HepG2 (cell line): ENCODE data around the gene POU3F1.

ENCODE experiments used
- GABPB1 ChIP-seq: IDR thresholded peaks from 2 replicates; pipeline ENCODE4 v1.6.1; 2016; ENCODE audit warnings: mild to moderate bottlenecking, missing genetic modification reagents, moderate library complexity, missing compliant biosample characterization
- GTF2F1 ChIP-seq: fragments of 150-350 bp; IDR thresholded peaks from 2 replicates; pipeline ENCODE4 v1.6.1; 2014; ENCODE audit warnings: low read length
- JUN ChIP-seq: sonication (generic); formaldehyde crosslinking; IDR thresholded peaks from 2 replicates; pipeline ENCODE4 v1.4.0; 2020; ENCODE audit warnings: mild to moderate bottlenecking, missing genetic modification reagents
- NFRKB ChIP-seq: fragments of 450-650 bp; IDR thresholded peaks from 2 replicates; pipeline ENCODE4 v1.6.1; 2017
- NPAS2 ChIP-seq: sonication (generic); formaldehyde crosslinking; IDR thresholded peaks from 2 replicates; pipeline ENCODE4 v1.8.0; 2022; ENCODE audit warnings: mild to moderate bottlenecking, missing genetic modification reagents, borderline replicate concordance
- NR2C2 ChIP-seq: sonication (generic); formaldehyde crosslinking; IDR thresholded peaks from 2 replicates; pipeline ENCODE4 v1.4.0; 2020; ENCODE audit warnings: missing genetic modification reagents, mild to moderate bottlenecking, moderate library complexity, borderline replicate concordance
- NR3C1 ChIP-seq: sonication (generic); formaldehyde crosslinking; IDR thresholded peaks from 2 replicates; pipeline ENCODE4 v1.4.0; 2020; ENCODE audit warnings: missing genetic modification reagents
- POLR2A ChIP-seq, 2 experiments: IDR thresholded peaks; 2 replicates each; pipeline ENCODE4 v1.6.1; 2011; ENCODE audit warnings: low read depth in 2 of 2, low read length in 2 of 2, mild to moderate bottlenecking in 1 of 2, moderate library complexity in 1 of 2; ENCODE audit not compliant: insufficient read depth in 1 of 2
- SP2 ChIP-seq: sonication (generic); formaldehyde crosslinking; IDR thresholded peaks from 2 replicates; pipeline ENCODE4 v1.5.1; 2020; ENCODE audit warnings: mild to moderate bottlenecking, missing genetic modification reagents
- TP53 ChIP-seq: sonication (generic); formaldehyde crosslinking; conservative IDR thresholded peaks from 2 replicates; pipeline ENCODE4 v1.4.0; 2020; ENCODE audit warnings: missing genetic modification reagents
- ZMYM2 ChIP-seq: sonication (generic); formaldehyde crosslinking; IDR thresholded peaks from 2 replicates; pipeline ENCODE4 v1.8.0; 2022; ENCODE audit warnings: mild to moderate bottlenecking, missing genetic modification reagents
- ZNF274 ChIP-seq: sonication (generic); formaldehyde crosslinking; IDR thresholded peaks from 2 replicates; pipeline ENCODE4 v1.5.1; 2020; ENCODE audit warnings: mild to moderate bottlenecking, missing genetic modification reagents
- ZNF589 ChIP-seq: sonication (generic); formaldehyde crosslinking; conservative IDR thresholded peaks from 2 replicates; pipeline ENCODE4 v1.8.0; 2022; ENCODE audit warnings: mild to moderate bottlenecking, moderate library complexity, missing genetic modification reagents
- ZNF75D ChIP-seq: sonication (generic); formaldehyde crosslinking; IDR thresholded peaks from 2 replicates; pipeline ENCODE4 v1.8.1; 2023; ENCODE audit warnings: missing genetic modification reagents, mild to moderate bottlenecking, borderline replicate concordance

- TF ChIP-seq POLR2A (IDR thresholded peaks at IDR 0.05; ENCODE audit: insufficient read depth in 1 of 2, low read depth in 2 of 2, low read length in 2 of 2) (no peak), ZMYM2 (CRISPR knock-in tag) (no peak), GABPB1 (CRISPR knock-in tag) (0 out of 2 replicates have a peak, but pooled peaks have one; percentile 5), SP2 (CRISPR knock-in tag) (no peak), NPAS2 (CRISPR knock-in tag) (no peak), NR3C1 (CRISPR knock-in tag) (no peak), ZNF274 (CRISPR knock-in tag) (no peak), ZNF75D (no peak), GTF2F1 (no peak), JUN (CRISPR knock-in tag) (no peak), NR2C2 (no peak), TP53 (CRISPR knock-in tag) (no peak), NFRKB (no peak), ZNF589 (no peak)
Observed at GRCh38 chr1:37998913-37999429, 47.6 kb downstream of the POU3F1 start.
